Measurements from ENCODE around the gene HYAL3.

The HYAL3 gene, protein sequence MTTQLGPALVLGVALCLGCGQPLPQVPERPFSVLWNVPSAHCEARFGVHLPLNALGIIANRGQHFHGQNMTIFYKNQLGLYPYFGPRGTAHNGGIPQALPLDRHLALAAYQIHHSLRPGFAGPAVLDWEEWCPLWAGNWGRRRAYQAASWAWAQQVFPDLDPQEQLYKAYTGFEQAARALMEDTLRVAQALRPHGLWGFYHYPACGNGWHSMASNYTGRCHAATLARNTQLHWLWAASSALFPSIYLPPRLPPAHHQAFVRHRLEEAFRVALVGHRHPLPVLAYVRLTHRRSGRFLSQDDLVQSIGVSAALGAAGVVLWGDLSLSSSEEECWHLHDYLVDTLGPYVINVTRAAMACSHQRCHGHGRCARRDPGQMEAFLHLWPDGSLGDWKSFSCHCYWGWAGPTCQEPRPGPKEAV

DNA sequence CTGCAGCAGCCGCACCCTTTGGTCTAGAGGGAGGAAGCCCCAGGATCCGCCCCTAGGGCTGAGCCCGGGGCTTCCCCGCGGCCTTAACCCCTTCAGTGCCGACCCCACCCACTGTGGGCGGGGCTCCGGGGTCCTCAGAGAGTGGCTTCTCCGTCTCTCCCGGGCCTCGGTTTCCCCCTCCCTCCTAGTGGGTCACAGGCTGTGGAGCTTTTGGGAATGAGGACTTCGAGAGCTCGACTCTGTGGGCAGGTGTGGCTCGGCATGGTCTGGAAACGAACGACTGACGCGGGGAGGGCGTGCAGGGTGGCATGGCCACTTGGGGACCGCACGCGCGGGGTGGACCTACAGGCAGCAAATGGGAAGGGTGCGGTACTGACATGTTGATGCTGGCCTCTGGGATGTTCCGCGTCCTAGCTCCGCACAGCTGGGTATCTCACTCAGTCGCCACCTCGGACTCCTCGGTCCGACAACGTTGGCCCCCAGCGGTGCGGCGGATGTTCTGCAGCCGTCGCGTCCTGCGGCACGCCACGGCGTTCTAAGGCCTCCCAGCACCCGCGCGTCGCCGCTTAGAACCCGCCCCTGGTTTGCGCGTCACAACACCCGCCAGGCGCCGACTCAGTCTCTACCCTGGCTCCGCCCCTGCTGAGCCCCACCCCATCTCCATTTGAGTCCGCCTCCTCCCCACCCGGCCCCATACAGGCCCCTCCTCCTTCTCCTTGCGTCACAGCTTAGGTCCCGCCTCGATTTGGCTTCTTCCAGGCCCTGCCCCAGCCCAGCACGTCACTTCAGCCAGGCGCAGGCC, at the start of gene HYAL3, which contains the start of gene NAA80:
Gene HYAL3 (minus strand): TSS at position 570 of the 802 bp plus-strand sequence. CDS start 3,803 bp downstream, outside the sequence.
Gene NAA80 (minus strand): TSS at position 570 of the 802 bp plus-strand sequence. CDS start 1,942 bp downstream, outside the sequence.
- peak; percentile 100 for DNase-seq

DNA sequence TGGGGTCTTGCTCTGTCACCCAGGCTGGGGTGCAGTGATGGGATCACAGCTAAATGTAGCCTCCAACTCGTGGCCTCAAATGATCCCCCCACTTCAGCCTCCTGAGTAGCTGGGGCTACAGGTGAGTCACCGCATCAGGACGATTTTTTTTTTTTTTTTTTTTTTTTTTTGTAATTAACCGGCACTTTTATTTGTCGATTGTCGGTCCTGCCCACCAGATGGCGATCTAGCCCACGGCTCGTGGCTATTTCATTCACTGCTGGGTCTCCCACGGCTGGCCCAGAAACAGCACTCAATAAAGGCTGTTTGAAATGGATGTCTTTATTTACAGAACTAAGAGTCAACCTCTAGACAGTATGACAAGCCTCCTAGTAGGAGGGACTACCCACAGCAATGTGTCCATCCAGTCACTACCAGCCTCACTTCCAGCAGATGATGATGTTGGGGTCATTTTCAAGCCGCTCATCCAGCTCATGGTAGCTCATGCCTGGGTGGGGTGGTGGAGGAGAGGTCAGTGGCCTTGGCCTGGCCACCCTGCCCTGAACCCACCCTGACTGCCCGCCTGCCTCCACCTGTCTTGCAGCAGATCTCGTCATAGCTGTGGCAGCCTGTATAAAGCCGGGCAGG, 48.1 kb upstream of the HYAL3 start:
- DNase-seq: peak; percentile 73

DNA sequence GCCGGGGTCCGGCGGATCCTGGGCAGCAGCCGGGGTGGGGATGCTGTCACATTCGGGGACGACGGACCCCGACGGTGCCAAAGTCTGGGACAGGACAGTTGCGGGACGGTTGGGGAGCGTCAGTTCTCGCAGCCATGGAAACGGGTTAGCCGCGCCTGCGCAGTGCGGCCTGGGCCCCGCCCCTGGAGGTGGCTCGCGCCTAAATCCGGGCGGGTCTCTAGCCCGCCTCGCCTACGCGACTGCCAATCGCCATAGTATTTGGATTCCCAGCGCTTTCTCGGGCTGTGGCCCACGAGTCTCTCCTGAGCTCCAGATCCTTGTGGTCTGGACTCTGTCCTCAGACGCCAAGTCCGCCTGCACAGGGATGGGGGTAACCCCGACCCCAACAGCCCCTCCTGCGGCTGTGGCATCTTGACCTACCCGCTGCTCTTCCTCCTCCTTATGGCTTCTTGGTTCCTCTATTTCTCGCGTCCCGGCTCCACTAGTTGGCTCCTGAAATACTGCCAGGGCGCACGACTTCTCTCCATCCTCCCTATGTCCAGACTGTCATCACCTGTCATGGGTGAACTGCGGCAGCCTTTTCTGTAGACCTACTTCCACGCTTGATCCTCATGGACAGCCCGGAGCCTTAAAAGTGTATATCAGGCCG, 46.5 kb upstream of the HYAL3 start, which contains the start of gene ZMYND10:
Gene ZMYND10 (minus strand): TSS at position 147 of the 649 bp plus-strand sequence. CDS start 153 bp downstream, outside the sequence.
- DNase-seq: peak; percentile 84

DNA sequence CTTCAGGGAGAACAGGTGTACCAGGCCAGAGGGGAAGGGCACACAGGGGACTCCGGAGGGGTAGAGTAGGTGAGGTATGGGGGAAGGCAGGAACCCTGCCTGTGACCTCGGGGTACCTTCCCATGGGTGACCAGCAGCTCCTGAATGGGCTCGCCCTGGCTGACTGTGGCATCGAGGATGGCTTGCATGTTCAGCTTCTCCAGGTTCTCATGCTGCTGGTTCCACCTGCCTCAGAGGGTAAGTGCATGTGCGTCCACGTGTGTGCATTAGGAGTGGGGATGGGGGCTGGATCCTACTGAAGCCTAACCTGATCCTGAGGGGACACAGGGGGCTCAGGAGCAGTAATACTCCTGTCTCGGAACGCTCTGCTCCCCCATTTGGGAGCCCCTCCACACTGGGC, 45.8 kb upstream of the HYAL3 start:
- DNase-seq: no peak

DNA sequence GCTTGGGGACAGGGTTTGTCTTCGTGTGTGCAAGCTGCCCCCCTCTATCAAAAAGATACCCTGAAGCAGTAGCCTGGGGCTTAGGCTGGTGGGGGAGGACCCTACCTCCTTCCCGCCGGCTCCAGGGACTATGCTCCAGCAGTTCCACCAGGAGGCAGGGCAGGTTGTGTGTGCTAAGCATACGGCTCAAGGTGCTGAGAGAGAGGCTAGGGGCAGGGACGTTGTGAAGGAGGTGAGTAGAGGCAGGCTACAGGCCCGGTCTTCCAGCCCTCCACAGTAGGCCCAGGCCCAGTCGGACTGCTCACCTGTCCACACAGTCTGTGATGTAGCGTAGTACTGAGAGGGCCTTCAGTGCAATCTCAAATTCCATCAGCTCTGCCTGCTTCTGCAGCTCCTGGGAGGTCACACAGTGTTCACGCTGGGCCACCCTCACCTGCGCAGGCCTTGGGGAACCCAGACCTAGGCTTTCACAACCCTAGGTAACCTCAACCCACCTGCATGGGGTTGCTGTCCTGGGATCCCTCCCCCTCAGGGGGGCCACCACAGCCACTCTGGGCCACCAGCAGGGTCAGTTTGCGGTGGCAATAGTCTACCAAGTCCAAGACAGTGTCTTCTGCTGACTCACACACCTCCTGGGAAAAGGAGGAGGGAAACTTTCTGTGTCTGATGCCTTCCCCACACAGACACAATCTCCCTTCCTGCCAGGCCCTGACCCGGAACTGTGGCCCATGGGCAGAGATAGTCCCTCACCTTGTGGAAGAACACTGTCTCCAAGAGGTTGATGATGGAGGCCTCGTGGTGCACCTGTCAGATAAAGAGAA, 43.8 kb upstream of the HYAL3 start:
- no peak for DNase-seq

DNA sequence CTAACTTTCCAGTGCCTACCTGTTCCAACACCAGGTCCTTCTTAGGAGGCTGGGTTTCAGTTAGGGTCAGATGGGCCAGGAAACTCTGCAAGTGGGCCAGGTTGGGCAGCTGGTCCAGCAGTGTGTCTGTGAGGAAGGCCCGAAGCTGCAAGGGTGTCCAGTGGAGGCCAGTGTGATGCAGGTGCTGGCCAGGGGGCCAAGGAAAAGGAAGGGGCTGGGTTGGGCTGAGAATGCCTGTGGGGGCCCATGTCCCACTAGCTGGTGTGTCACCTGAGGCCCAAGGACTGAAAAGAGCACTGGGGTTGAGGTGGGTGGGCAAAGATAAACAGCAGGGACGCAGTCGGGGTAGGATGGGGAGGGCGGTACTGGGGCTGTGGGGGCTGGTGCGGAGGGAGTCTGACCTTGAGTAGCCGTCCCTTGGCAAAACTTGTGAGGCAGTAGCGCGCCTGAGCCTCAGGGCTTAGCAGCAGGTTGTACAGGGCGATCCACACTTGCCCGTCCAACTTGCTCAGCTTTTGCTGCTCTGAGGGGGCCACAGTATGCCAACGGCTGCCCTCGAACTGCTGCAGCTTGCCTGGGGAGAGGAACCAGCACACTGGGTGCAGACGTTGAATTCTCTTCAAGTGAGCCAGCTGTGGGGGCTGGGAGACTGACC, 42.9 kb upstream of the HYAL3 start:
- no peak for DNase-seq

DNA sequence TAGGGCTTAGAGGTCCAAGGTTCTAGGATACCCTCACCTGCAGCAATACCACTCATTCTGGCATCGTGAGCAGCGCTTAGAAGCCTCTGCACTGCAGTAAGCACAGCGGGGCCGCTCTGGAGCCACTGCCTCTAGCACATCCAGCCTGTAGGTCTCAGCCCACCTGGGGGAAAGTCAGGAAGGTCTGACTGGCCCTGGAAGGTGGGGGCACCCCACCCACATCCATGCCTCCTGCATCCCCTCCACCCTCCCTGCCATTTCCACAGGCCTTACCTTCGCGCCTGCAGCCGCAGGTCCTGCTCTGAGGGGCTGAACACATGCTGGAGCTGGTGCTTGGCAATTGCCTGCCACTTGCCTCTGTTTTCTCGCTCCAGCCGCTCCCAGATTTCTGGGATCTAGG, 42.3 kb upstream of the HYAL3 start:
- no peak for DNase-seq

DNA sequence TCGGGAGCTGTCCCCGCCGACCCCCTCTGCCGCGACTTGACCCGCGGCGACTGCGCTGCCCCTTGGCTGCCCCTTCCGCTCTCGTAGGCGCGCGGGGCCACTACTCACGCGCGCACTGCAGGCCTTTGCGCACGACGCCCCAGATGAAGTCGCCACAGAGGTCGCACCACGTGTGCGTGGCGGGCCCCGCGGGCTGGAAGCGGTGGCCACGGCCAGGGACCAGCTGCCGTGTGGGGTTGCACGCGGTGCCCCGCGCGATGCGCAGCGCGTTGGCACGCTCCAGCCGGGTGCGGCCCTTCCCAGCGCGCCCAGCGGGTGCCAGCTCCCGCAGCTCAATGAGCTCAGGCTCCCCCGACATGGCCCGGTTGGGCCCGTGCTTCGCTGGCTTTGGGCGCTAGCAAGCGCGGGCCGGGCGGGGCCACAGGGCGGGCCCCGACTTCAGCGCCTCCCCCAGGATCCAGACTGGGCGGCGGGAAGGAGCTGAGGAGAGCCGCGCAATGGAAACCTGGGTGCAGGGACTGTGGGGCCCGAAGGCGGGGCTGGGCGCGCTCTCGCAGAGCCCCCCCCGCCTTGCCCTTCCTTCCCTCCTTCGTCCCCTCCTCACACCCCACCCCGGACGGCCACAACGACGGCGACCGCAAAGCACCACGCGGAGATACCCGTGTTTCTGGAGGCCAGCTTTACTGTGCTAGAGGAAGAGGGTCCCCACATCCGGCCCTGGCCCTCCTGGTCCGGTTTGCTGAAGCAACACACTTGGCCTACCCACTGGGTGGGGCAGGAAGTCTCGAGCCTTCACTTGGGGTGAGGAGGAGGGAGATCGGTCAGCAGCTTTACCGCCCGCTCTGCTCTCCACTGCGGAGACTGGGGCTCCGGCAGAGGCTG, 41.5 kb upstream of the HYAL3 start, which contains the start of gene RASSF1:
Gene RASSF1 (minus strand): TSS at position 389 of the 882 bp plus-strand sequence. CDS start 31 bp downstream, at position 358.
- DNase-seq: peak; percentile 89

DNA sequence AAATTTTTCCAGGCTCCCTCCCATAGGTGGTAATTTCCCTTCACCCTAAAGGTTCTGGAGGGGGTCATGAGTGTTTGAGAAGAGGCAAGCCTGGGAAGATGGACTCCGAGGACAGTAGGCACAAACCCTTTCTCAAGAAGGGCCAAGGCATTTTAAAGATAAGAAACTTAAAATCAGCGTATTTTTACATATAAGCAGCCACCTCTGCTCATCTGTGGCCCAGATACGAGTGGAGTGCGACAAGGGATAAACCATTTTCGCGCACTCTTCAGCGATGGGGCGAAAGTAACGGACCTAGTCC, 40.9 kb upstream of the HYAL3 start:
- DNase-seq: no peak

DNA sequence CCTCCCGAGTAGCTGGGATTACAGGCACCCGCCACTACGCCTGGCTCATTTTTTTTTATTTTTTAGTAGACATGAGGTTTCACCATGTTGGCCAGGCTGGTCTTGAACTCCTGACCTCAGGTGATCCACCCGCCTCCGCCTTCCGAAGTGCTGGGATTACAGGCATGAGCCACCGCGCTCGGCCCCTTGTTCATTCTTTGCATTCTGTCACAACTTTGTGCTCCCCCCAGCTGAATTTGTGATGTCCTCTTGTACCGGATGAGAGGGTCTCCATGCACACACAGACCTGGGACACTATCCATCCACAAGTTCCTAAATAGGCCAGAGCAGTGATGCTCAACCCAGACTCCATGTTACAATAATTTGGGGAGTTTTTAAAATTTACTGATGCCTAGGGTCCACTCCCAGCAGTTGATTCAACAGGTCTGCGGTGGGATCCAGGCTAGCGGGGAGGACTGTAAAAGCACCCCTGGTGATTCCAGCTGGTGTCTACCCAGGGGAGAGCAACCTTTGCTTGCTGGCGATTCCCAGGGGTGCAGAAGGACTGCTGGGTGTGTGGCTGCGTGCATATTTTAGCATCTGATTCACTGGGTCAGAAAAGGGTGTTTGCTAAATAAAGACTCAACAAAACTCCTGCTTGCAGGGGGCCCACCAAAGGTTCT, 40.4 kb upstream of the HYAL3 start:
- no peak for DNase-seq

DNA sequence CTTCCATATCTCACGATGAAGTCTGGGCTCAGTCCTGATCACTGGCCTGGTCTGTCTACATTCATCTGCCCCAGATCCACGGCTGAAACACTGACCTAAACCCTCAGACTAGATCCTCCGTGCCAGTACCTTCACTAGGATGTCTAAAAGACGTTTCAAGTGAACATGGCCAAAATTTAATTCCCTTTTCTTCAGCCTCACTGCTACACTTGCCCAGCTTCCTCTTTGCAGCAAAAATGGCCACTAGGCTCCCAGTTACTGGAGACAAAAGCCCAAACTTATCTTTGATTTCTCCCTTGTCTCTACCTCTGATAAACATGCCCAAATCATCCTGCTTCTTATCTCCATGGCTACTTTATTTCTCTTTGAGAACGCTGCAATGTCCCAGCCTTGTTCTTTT, 39.8 kb upstream of the HYAL3 start:
- DNase-seq: no peak

DNA sequence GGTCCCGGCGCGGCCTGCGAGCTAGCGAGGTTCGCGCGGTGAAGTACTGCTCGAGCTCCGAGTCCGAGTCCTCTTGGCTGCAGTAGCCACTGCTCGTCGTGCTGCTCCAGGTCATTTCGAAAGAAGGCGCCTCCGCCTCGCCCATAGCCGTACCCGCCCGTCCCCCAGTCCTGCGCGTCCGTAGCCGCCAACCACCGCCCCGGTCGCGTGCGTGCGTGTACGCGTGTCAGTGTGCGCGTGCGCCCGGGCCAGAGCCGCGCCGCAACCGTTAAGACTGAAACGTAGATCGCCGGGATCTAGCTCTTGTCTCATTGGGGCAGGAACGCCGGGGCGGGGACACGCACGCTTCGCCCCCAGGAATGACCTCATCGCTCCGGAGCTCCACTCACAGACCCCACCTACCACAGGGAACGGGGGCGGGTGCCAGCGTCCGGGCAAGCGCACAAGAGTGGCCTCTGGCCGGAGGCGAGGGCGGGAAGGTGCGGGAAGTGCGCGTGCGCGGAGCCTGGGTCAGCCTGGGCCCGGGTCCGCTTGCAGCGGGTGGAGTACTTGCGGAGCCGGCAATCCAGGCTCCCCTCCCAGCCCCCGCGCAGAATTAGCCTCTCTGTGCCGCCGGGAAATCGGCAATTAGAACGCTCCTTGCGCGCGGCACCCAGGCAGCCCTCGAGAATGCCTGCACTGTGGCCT, 38.1 kb upstream of the HYAL3 start:
- DNase-seq: peak; percentile 99

DNA sequence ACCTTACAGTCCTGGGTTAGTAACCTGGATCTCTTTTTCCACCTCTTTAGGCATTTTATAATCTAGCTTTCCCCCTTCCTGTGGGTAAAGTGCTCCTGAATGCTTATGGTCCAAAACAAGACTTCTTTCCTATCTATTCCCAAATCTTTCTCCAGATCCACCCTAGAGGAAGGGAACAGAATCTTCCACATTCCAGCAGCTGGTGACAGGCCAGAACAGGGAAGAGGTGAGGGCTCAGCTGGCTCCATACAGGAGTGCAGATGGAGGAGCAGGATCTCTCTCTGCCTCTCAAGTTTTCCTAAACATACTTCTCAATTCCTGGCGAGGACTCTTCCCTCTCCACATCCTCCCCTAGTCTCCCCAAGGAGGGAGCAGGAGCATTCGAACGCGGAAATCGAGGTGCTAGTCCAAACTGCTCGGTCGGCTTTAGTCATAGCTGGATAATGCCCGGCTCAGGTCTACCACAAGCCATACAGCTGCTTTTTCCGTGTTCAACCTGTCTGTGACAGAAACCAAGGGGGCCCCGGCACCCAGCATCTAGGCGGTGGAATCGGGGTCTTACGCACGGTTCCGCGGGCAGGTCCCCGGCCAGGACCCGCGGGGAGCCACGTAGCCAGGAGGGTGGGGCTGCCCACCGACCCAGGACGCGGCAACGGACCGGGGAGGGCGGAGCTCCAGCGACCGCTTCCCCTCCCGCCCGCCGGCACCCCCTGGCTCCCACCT, 37.4 kb upstream of the HYAL3 start:
- DNase-seq: peak; percentile 69

DNA sequence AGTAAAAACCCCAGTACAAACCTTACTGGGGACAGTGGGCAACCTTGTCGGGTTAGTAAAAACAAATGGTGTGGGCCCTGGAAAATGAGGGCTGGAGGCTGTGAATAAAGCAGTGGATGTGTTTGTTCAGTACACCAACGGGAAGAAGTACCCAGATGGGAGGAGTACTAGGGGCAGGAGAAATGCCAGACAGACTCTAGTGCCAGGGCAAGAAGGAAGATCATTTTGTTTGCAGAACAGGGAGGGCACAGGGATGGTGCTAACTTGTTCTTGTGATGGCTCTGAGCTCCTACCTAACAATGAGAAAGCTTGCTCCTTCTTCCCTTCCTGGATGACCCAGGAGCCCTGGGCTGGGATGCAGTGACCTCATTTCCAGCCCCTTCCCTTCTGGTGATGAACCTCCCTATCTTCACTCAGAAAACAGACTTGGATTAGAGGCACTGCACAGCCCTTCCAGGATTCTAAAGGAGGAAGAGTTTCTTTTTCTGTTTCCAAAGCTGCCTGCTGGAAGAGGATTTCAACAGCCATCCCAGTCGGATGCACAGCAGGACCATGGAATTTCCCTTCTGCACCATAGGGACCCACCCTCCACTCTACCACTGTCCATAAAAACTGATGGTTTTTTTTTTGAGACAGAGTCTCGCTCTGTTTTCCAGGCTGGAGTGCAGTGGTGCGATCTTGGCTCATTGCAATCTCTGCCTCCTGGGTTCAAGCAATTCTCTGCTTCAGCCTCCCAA, 35.3 kb upstream of the HYAL3 start:
- DNase-seq: no peak

DNA sequence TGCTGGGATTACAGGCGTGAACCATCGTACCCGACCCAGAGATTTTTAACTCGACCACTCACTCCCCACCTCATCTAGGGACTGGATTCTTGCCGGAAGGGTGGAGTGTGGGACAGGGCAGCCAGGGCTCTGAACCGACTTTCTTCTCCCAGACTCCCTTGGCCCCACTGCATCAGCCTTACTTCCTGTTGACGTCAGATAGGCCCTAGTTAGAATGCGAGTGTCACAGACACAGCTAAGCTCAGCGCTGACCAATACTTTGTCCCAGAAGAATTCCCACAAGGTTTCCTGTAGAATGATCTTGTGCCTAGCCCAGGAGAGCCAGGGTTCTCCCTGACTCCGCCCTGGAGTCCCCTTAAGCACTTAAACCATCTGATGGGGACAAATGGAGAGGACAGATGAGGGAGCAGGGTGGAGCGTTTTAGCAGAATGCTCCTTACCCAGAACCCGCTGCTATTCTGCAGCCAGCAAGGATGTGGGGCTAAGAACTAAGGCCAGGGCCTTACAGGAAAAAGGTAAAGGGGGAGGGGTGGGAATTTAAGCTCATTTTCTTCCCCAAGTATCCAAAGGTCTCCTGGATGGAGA, 34.6 kb upstream of the HYAL3 start:
- DNase-seq: no peak

DNA sequence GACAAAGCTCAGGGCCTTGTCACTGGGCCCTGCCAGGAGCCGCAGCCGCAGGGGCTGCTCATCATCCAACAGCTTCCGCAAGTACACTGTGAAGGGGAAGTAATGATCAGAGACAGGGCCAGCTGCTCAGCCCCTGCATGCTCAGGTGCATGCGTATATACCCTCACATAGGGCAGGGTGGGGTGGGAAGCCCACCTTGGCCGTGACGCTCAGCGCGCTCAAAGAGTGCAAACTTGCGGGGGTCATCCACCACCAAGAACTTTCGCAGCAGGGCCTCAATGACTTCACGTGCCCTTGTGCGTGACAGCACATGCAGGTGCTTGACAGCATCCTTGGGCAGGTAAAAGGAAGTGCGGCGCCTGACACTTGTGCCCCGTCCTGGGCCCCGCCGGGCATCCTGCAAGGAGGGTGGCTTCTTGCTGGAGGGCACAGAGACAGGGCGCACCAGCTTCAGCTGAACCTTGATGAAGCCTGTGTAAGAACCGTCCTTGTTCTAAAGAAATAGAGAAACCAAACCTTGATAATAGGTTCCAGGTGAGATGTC, 32.2 kb upstream of the HYAL3 start:
- DNase-seq: no peak

DNA sequence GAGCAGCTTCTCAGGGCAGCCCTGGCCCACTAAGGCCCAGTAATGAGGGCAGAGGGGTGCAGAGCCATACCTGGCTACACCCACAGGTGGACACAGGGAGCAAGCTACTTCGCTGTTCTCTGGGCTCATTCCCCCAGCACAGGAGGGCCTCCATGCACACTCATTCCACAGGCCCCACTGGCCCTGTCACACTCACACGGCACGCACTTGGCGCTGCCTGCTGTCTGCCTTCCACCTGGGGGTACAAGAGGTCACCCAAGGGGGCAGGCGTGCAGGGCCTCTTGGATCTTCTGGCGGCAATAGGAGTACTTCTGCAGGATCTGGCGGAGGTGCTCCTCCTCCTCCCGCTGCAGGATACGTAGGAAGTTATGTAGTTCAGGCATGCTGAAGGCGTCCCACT, 31.1 kb upstream of the HYAL3 start:
- no peak for DNase-seq

All from activated CD4-positive, alpha-beta T cell treated with anti-CD3 and anti-CD28 coated beads, Interleukin-2, amount 50 U/mL, for 16 hours (primary cell).